BLaER1 (cell line): ENCODE data around the gene MPI.

Experiments
- H3K27ac ChIP-seq: shearing (Covaris generic); formaldehyde crosslinking; 2 replicates; pipeline ENCODE4 v1.8.1; 2022
- H3K27me3 ChIP-seq: shearing (Covaris generic); formaldehyde crosslinking; 2 replicates; pipeline ENCODE4 v1.8.1; 2022
- H3K36me3 ChIP-seq: shearing (Covaris generic); formaldehyde crosslinking; 2 replicates; pipeline ENCODE4 v1.8.1; 2022
- H3K4me1 ChIP-seq: shearing (Covaris generic); formaldehyde crosslinking; 2 replicates; pipeline ENCODE4 v1.8.1; 2022
- H3K4me2 ChIP-seq: shearing (Covaris generic); formaldehyde crosslinking; 2 replicates; pipeline ENCODE4 v1.8.1; 2022
- H3K4me3 ChIP-seq: shearing (Covaris generic); formaldehyde crosslinking; 2 replicates; pipeline ENCODE4 v1.8.1; 2022
- H3K9ac ChIP-seq: shearing (Covaris generic); formaldehyde crosslinking; 2 replicates; pipeline ENCODE4 v1.8.1; 2022
- H3K9me3 ChIP-seq: shearing (Covaris generic); formaldehyde crosslinking; 2 replicates; pipeline ENCODE4 v1.8.1; 2022
- H4K20me1 ChIP-seq: shearing (Covaris generic); formaldehyde crosslinking; 2 replicates; pipeline ENCODE4 v1.8.1; 2022
- Cebpa-rat ChIP-seq: shearing (Covaris generic); IDR thresholded peaks from 2 replicates; pipeline ENCODE4 v1.8.1; 2022

MPI gene

GRCh38 chr15:74845581-74845980 is 44.3 kb upstream of the MPI start:
- Histone ChIP-seq H3K4me3 (no peak overlapping the region), H3K4me1 (peaks cover 71% of the 10 kb centered on the region), H3K9ac (peak overlapping the region; percentile 91), H4K20me1 (peaks cover 16% of the 10 kb centered on the region; the same call in 1 of the 2 replicates), H3K27ac (peak overlapping the region; percentile 93), H3K36me3 (peaks cover 64% of the 10 kb centered on the region), H3K27me3 (no peaks in the 10 kb centered on the region), H3K4me2 (peak overlapping the region; percentile 92), H3K9me3 (no peaks in the 10 kb centered on the region)
- no peak for TF ChIP-seq Cebpa-rat

GRCh38 chr15:74847432-74847831 is 42.4 kb upstream of the MPI start:
- H3K4me1 ChIP-seq, result peaks cover 52% of the 10 kb centered on the region
- TF ChIP-seq Cebpa-rat, result no peak
- H3K9me3 ChIP-seq, result no peaks in the 10 kb centered on the region
- H3K27me3 ChIP-seq, result no peaks in the 10 kb centered on the region
- peak overlapping the region; percentile 32 for H3K4me2 ChIP-seq
- no peak overlapping the region for H3K27ac ChIP-seq
- peaks cover 1% of the 10 kb centered on the region; the same call in 1 of the 2 replicates for H4K20me1 ChIP-seq
- no peak overlapping the region for H3K4me3 ChIP-seq
- H3K9ac ChIP-seq, result no peak overlapping the region
- H3K36me3 ChIP-seq, result peaks cover 76% of the 10 kb centered on the region

- H3K4me2 ChIP-seq, result no peak overlapping the region
- H3K36me3 ChIP-seq, result peaks cover 84% of the 10 kb centered on the region
- no peaks in the 10 kb centered on the region for H3K9me3 ChIP-seq
- no peak overlapping the region for H3K27ac ChIP-seq
- H3K4me3 ChIP-seq, result no peak overlapping the region
- TF ChIP-seq Cebpa-rat, result no peak
- no peaks in the 10 kb centered on the region for H3K27me3 ChIP-seq
- no peak overlapping the region for H3K9ac ChIP-seq
- H4K20me1 ChIP-seq, result peaks cover 31% of the 10 kb centered on the region
- H3K4me1 ChIP-seq, result peaks cover 56% of the 10 kb centered on the region
Measured at GRCh38 chr15:74850393-74850792, 39.4 kb upstream of the MPI start.

- TF ChIP-seq Cebpa-rat, result no peak
- Histone ChIP-seq H3K36me3 (peaks cover 69% of the 10 kb centered on the region), H3K27ac (no peak overlapping the region)
Measured at GRCh38 chr15:74851960-74852359, 37.9 kb upstream of the MPI start.

GRCh38 chr15:74854453-74855022 is 35.3 kb upstream of the MPI start:
- Histone ChIP-seq H3K4me2 (peak overlapping the region; percentile 91), H3K4me1 (peaks cover 70% of the 10 kb centered on the region), H3K27me3 (no peaks in the 10 kb centered on the region), H3K4me3 (peak overlapping the region; percentile 4; the same call in 1 of the 2 replicates), H3K9me3 (no peaks in the 10 kb centered on the region), H3K36me3 (peaks cover 43% of the 10 kb centered on the region), H3K27ac (peak overlapping the region; percentile 76), H4K20me1 (peaks cover 72% of the 10 kb centered on the region), H3K9ac (peak overlapping the region; percentile 58)
- no peak for TF ChIP-seq Cebpa-rat

More at GRCh38 chr15:74851960-74852359, 37.9 kb upstream of the MPI start:
- Histone ChIP-seq H3K4me2 (no peak overlapping the region), H3K9ac (no peak overlapping the region), H3K4me3 (no peak overlapping the region), H4K20me1 (peaks cover 46% of the 10 kb centered on the region), H3K27me3 (no peaks in the 10 kb centered on the region), H3K4me1 (peaks cover 59% of the 10 kb centered on the region), H3K9me3 (no peaks in the 10 kb centered on the region)

GRCh38 chr15:74855857-74856256 is 34.0 kb upstream of the MPI start:
- H3K36me3 ChIP-seq, result peaks cover 30% of the 10 kb centered on the region
- no peaks in the 10 kb centered on the region for H3K27me3 ChIP-seq
- no peaks in the 10 kb centered on the region for H3K9me3 ChIP-seq
- H3K4me1 ChIP-seq, result peaks cover 79% of the 10 kb centered on the region
- 0 out of 2 replicates have a peak overlapping the region, but pooled peaks have one; percentile 41 for H3K9ac ChIP-seq
- H4K20me1 ChIP-seq, result peaks cover 85% of the 10 kb centered on the region
- TF ChIP-seq Cebpa-rat, result no peak
- H3K4me3 ChIP-seq, result no peak overlapping the region
- peak overlapping the region; percentile 91 for H3K4me2 ChIP-seq
- H3K27ac ChIP-seq, result peak overlapping the region; percentile 59; the same call in 1 of the 2 replicates

GRCh38 chr15:74856537-74856936 is 33.3 kb upstream of the MPI start:
- H3K9me3 ChIP-seq, result no peaks in the 10 kb centered on the region
- H3K4me2 ChIP-seq, result peak overlapping the region; percentile 91
- H3K4me1 ChIP-seq, result peaks cover 79% of the 10 kb centered on the region
- H3K36me3 ChIP-seq, result peaks cover 23% of the 10 kb centered on the region
- no peak for TF ChIP-seq Cebpa-rat
- H4K20me1 ChIP-seq, result peaks cover 92% of the 10 kb centered on the region
- H3K27me3 ChIP-seq, result no peaks in the 10 kb centered on the region
- no peak overlapping the region for H3K27ac ChIP-seq
- H3K4me3 ChIP-seq, result no peak overlapping the region
- no peak overlapping the region for H3K9ac ChIP-seq

GRCh38 chr15:74857082-74857655 is 32.7 kb upstream of the MPI start:
- Histone ChIP-seq H3K4me3 (no peak overlapping the region), H3K27ac (peak overlapping the region; percentile 68), H3K4me2 (peak overlapping the region; percentile 91)

GRCh38 chr15:74857671-74858368 is 32.0 kb upstream of the MPI start:
- H3K9me3 ChIP-seq, result no peaks in the 10 kb centered on the region
- peaks cover 76% of the 10 kb centered on the region for H3K4me1 ChIP-seq
- H3K27me3 ChIP-seq, result no peaks in the 10 kb centered on the region
- peaks cover 98% of the 10 kb centered on the region for H4K20me1 ChIP-seq
- peak overlapping the region; percentile 91 for H3K4me2 ChIP-seq
- peak overlapping the region; percentile 28; the same call in 1 of the 2 replicates for H3K9ac ChIP-seq
- TF ChIP-seq Cebpa-rat, result no peak
- peak overlapping the region; percentile 68 for H3K27ac ChIP-seq
- no peak overlapping the region for H3K4me3 ChIP-seq
- H3K36me3 ChIP-seq, result peaks cover 10% of the 10 kb centered on the region

More at GRCh38 chr15:74857082-74857655, 32.7 kb upstream of the MPI start:
- H3K27me3 ChIP-seq, result no peaks in the 10 kb centered on the region
- no peak for TF ChIP-seq Cebpa-rat
- peak overlapping the region; percentile 28; the same call in 1 of the 2 replicates for H3K9ac ChIP-seq
- no peaks in the 10 kb centered on the region for H3K9me3 ChIP-seq
- H4K20me1 ChIP-seq, result peaks cover 97% of the 10 kb centered on the region
- H3K4me1 ChIP-seq, result peaks cover 79% of the 10 kb centered on the region
- H3K36me3 ChIP-seq, result peaks cover 17% of the 10 kb centered on the region

GRCh38 chr15:74858369-74858740 is 31.5 kb upstream of the MPI start:
- H3K9me3 ChIP-seq, result no peaks in the 10 kb centered on the region
- no peak overlapping the region for H3K4me3 ChIP-seq
- H3K36me3 ChIP-seq, result peaks cover 5% of the 10 kb centered on the region
- TF ChIP-seq Cebpa-rat, result no peak
- peak overlapping the region; percentile 91 for H3K4me2 ChIP-seq
- no peaks in the 10 kb centered on the region for H3K27me3 ChIP-seq
- H3K27ac ChIP-seq, result peak overlapping the region; percentile 68
- peaks cover 72% of the 10 kb centered on the region for H3K4me1 ChIP-seq
- peaks cover 98% of the 10 kb centered on the region for H4K20me1 ChIP-seq
- H3K9ac ChIP-seq, result peak overlapping the region; percentile 28; the same call in 1 of the 2 replicates
